ENCODE measurements around the gene PTPRE. TPM values are rescaled to one million over a fixed set of nuclear protein-coding genes. Genes with fewer than 3 reads are reported as not detected.
"Not testable (repeated sequence)": the region's sequence is repeated elsewhere in the genome, so short reads cannot be mapped to it uniquely, and the experiment has no call there.

PTPRE gene
- total RNA-seq, 1 experiment from 2014 or later = 6.8 TPM

GRCh38 chr10:128087884-128088709 is 181.2 kb downstream of the PTPRE start:
- DNase-seq (ENCODE audit: low read depth) = no peak

- no peak for DNase-seq (ENCODE audit: low read depth)
Observed at GRCh38 chr10:128091636-128092210, 184.8 kb downstream of the PTPRE start.

GRCh38 chr10:128092454-128092853 is 185.6 kb downstream of the PTPRE start:
- DNase-seq (ENCODE audit: low read depth) = no peak

- DNase-seq (ENCODE audit: low read depth) = not testable (repeated sequence)
Observed at GRCh38 chr10:128094596-128094995, 187.7 kb downstream of the PTPRE start.

- DNase-seq (ENCODE audit: low read depth) = no peak
Observed at GRCh38 chr10:128095027-128095752, 188.3 kb downstream of the PTPRE start.

GRCh38 chr10:128095753-128096469 is 189.0 kb downstream of the PTPRE start:
- no peak for DNase-seq (ENCODE audit: low read depth)

- DNase-seq (ENCODE audit: low read depth) = no peak
Observed at GRCh38 chr10:128096486-128097199, 189.7 kb downstream of the PTPRE start.

GRCh38 chr10:128097783-128098182 is 190.9 kb downstream of the PTPRE start:
- DNase-seq (ENCODE audit: low read depth) = no peak

GRCh38 chr10:128098631-128099030 is 191.7 kb downstream of the PTPRE start:
- DNase-seq (ENCODE audit: low read depth) = no peak

GRCh38 chr10:128099901-128100300 is 193.0 kb downstream of the PTPRE start:
- no peak for DNase-seq (ENCODE audit: low read depth)

GRCh38 chr10:128101901-128102300 is 195.0 kb downstream of the PTPRE start:
- DNase-seq (ENCODE audit: low read depth) = no peak

- DNase-seq (ENCODE audit: low read depth) = no peak
Observed at GRCh38 chr10:128102480-128103228, 195.8 kb downstream of the PTPRE start.

GRCh38 chr10:128103229-128103714 is 196.4 kb downstream of the PTPRE start:
- DNase-seq (ENCODE audit: low read depth) = no peak

- no peak for DNase-seq (ENCODE audit: low read depth)
Observed at GRCh38 chr10:128105383-128105782, 198.5 kb downstream of the PTPRE start.

GRCh38 chr10:128109707-128110106 is 202.8 kb downstream of the PTPRE start:
- no peak for DNase-seq (ENCODE audit: low read depth)

- DNase-seq (ENCODE audit: low read depth) = no peak
Observed at GRCh38 chr10:128110339-128110738, 203.4 kb downstream of the PTPRE start.

GRCh38 chr10:128111696-128112095 is 204.8 kb downstream of the PTPRE start:
- DNase-seq (ENCODE audit: low read depth) = no peak

- DNase-seq (ENCODE audit: low read depth) = no peak
Observed at GRCh38 chr10:128113026-128113425, 206.1 kb downstream of the PTPRE start.

GRCh38 chr10:128114901-128115300 is 208.0 kb downstream of the PTPRE start:
- DNase-seq (ENCODE audit: low read depth) = no peak

GRCh38 chr10:128115356-128115755 is 208.5 kb downstream of the PTPRE start:
- no peak for DNase-seq (ENCODE audit: low read depth)
